Brain microvascular endothelial cell (primary cell): ENCODE data around the gene USP2.
"Not testable (repeated sequence)": the region's sequence is repeated elsewhere in the genome, so short reads cannot be mapped to it uniquely, and the experiment has no call there.

Experiments
- DNase-seq: peaks from one replicate; pipeline ENCODE4 v3.0.0-alpha.2; 2020
- H3K27ac ChIP-seq: fragments of 250-450 bp; sonication (Bioruptor Pico); 2 replicates; pipeline ENCODE4 v1.5.1; 2020; ENCODE audit warnings: mild to moderate bottlenecking, moderate library complexity
- H3K27me3 ChIP-seq: fragments of 250-450 bp; sonication (Bioruptor Pico); replicated peaks from 2 replicates; pipeline ENCODE4 v1.5.1; 2020; ENCODE audit warnings: mild to moderate bottlenecking
- H3K36me3 ChIP-seq: fragments of 250-450 bp; sonication (Bioruptor Pico); replicated peaks from 2 replicates; pipeline ENCODE4 v1.5.1; 2020; ENCODE audit warnings: mild to moderate bottlenecking
- H3K4me3 ChIP-seq: 2 replicates; pipeline ENCODE4 v1.5.1; 2011; ENCODE audit warnings: low read depth, mild to moderate bottlenecking, control low read depth, low read length, moderate library complexity
- in situ Hi-C: cut with HindIII; loops from 2 replicates; pipeline ENCODE4 v1.10.0; 2017; ENCODE audit warnings: low sequenced_read_pairs, low pct_ligation_motif_present
- TF ChIP-seq, protein P1 (sequence below): IDR thresholded peaks from 2 replicates; pipeline ENCODE4 v1.5.1; 2011; ENCODE audit warnings: low read depth, mild to moderate bottlenecking, moderate library complexity, low read length, control low read depth, inconsistent platforms; ENCODE audit errors: missing control alignments

USP2 gene

GRCh38 chr11:119409731-119410130 is 28.2 kb upstream of the USP2 start:
- H3K27me3 ChIP-seq, result no peaks in the 10 kb centered on the region
- TF ChIP-seq, protein P1, sequence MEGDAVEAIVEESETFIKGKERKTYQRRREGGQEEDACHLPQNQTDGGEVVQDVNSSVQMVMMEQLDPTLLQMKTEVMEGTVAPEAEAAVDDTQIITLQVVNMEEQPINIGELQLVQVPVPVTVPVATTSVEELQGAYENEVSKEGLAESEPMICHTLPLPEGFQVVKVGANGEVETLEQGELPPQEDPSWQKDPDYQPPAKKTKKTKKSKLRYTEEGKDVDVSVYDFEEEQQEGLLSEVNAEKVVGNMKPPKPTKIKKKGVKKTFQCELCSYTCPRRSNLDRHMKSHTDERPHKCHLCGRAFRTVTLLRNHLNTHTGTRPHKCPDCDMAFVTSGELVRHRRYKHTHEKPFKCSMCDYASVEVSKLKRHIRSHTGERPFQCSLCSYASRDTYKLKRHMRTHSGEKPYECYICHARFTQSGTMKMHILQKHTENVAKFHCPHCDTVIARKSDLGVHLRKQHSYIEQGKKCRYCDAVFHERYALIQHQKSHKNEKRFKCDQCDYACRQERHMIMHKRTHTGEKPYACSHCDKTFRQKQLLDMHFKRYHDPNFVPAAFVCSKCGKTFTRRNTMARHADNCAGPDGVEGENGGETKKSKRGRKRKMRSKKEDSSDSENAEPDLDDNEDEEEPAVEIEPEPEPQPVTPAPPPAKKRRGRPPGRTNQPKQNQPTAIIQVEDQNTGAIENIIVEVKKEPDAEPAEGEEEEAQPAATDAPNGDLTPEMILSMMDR, result no peak
- H3K4me3 ChIP-seq, result no peak overlapping the region
- in situ Hi-C loops, result no loop called here
- no peak overlapping the region for H3K27ac ChIP-seq
- H3K36me3 ChIP-seq, result no peaks in the 10 kb centered on the region
- no peak for DNase-seq

GRCh38 chr11:119406005-119406404 is 24.5 kb upstream of the USP2 start:
- H3K4me3 ChIP-seq, result no peak overlapping the region
- H3K27ac ChIP-seq, result no peak overlapping the region
- H3K36me3 ChIP-seq, result no peaks in the 10 kb centered on the region
- in situ Hi-C loops, result no loop called here
- H3K27me3 ChIP-seq, result no peaks in the 10 kb centered on the region
- no peak for DNase-seq
- TF ChIP-seq, protein P1, result no peak

DNA sequence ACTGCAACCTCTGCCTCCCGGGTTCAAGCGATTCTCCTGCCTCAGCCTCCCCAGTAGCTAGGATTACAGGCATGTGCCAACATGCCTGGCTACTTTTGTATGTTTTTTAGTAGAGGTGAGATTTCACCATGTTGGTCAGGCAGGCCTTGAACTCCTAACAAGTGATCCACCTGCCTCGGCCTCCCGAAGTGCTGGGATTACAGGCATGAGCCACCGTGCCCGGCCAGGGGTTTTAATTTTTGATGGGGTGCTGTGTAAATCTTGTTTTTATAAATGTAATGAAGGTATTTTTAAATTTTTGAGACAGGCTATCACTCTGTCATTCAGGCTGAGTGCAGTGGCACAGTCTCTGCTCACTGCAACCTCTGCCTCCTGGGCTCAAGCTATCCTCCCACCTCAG is 24.0 kb upstream of the USP2 start:
- H3K4me3 ChIP-seq, H3K27me3 ChIP-seq, in situ Hi-C loops, H3K36me3 ChIP-seq, H3K27ac ChIP-seq, DNase-seq: not testable (repeated sequence)

DNA sequence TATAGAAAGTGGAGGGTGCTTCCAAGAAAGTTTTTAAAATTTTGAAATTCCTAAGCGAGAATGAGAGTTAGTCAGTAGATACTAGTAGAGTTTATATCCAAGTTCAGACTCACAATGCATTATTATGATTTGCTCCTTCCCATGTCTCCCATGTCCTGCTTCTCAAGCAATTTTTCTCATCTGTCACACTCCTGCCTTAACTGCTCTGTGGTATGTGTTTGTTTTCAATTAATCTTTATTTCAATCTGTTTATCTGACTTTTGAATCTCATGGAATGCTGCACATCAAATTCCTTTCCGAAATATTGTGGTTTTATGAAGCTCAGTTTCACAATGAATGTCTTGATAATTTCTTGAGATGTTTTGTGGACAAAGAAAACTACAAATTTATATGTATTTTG is 23.4 kb upstream of the USP2 start:
- TF ChIP-seq, protein P1, result no peak
- Histone ChIP-seq H3K27me3 (no peaks in the 10 kb centered on the region), H3K36me3 (no peaks in the 10 kb centered on the region), H3K27ac (no peak overlapping the region), H3K4me3 (no peak overlapping the region)
- DNase-seq, result no peak
- in situ Hi-C loops, result no loop called here

DNA sequence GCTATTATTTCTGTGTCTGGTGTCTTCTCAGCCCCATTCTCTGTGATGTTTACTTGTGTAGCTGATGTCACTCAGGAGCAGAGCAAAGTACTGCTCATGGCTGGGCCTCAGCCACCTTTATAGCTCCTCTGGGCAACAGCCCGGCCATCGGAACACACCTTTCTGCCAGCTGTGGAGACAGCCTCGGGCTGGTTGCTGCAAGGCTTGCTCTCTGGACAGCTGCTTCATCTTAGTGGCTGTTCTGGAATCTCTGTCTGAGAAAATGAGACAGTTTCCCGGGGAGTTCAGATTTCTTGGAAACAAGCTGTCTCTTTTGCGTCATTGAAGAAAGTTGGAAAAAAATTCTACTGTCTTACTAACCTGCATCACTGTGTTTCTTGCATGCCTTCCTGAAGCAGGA is 21.5 kb upstream of the USP2 start:
- no peak overlapping the region for H3K27ac ChIP-seq
- no peak for DNase-seq
- H3K36me3 ChIP-seq, result no peaks in the 10 kb centered on the region
- H3K4me3 ChIP-seq, result no peak overlapping the region
- TF ChIP-seq, protein P1, result no peak
- no peaks in the 10 kb centered on the region for H3K27me3 ChIP-seq
- in situ Hi-C loops, result no loop called here

- in situ Hi-C loops, result no loop called here
- Histone ChIP-seq H3K27me3 (no peaks in the 10 kb centered on the region), H3K4me3 (no peak overlapping the region), H3K27ac (no peak overlapping the region), H3K36me3 (no peaks in the 10 kb centered on the region)
- TF ChIP-seq, protein P1, result no peak
- DNase-seq, result no peak
These were observed 21.0 kb upstream of the USP2 start for GRCh38 chr11:119402470-119402869.
